SH-SY5Y (cell line): ENCODE data around the gene CCR6.

ENCODE experiments used
- GATA2 ChIP-seq: IDR thresholded peaks from 2 replicates; pipeline ENCODE4 v1.6.1; 2011; ENCODE audit warnings: mild to moderate bottlenecking, low read depth, low read length
- GATA3 ChIP-seq: IDR thresholded peaks from 2 replicates; pipeline ENCODE4 v1.6.1; 2011; ENCODE audit warnings: low read depth, mild to moderate bottlenecking, low read length, moderate library complexity

GRCh38 chr6:167095888-167096287 lies 27.0 kb upstream of the CCR6 start:
- TF ChIP-seq GATA2 (no peak), GATA3 (no peak)
